IPS-15b (cell line): ENCODE results near the gene FAM107B.

Experiments used
- H3K27me3 ChIP-seq: one replicate; pipeline ENCODE4 v1.6.1; 2013; ENCODE audit warnings: low read length; ENCODE audit not compliant: control insufficient read depth, insufficient read depth
- H3K36me3 ChIP-seq: one replicate; pipeline ENCODE4 v1.6.1; 2013; ENCODE audit warnings: low read length; ENCODE audit not compliant: control insufficient read depth, insufficient read depth
- H3K4me1 ChIP-seq: one replicate; pipeline ENCODE4 v1.6.1; 2013; ENCODE audit warnings: mild to moderate bottlenecking, low read length; ENCODE audit not compliant: control insufficient read depth, insufficient read depth
- H3K4me3 ChIP-seq: one replicate; pipeline ENCODE4 v1.5.1; 2013; ENCODE audit warnings: low read depth, low read length
- H3K9ac ChIP-seq: one replicate; pipeline ENCODE4 v1.6.1; 2013; ENCODE audit warnings: low read depth, mild to moderate bottlenecking, low read length
- H3K9me3 ChIP-seq: one replicate; pipeline ENCODE4 v1.6.1; 2013; ENCODE audit warnings: mild to moderate bottlenecking, low read length; ENCODE audit not compliant: control insufficient read depth, insufficient read depth

The FAM107B gene

DNA sequence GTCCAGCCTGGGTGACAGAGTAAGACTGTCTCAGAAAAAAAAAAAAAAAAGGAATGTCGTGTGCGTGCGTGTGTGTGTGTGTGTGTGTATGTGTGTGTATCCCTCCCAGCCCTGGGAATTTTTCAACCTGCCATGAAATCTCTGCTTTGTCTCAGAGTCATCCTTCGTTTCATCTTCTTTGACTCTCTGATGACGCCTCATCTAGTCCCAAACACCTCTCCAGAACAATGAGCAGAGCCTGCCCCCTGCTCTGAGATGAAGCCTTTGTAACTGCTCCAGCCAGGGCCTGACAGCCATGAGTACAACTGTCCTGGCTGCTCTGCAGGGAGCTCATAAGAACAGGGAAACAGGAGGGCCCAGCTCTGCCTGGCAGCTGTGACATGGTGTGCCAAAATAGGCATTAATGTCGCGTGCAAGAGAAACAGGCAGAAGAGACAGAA is 149.5 kb downstream of the FAM107B start:
- H3K9me3 ChIP-seq, result no peaks in the 10 kb centered on the region
- H3K27me3 ChIP-seq, result no peaks in the 10 kb centered on the region
- H3K36me3 ChIP-seq, result no peaks in the 10 kb centered on the region
- no peak overlapping the region for H3K4me3 ChIP-seq
- no peaks in the 10 kb centered on the region for H3K4me1 ChIP-seq
- H3K9ac ChIP-seq, result no peak overlapping the region

DNA sequence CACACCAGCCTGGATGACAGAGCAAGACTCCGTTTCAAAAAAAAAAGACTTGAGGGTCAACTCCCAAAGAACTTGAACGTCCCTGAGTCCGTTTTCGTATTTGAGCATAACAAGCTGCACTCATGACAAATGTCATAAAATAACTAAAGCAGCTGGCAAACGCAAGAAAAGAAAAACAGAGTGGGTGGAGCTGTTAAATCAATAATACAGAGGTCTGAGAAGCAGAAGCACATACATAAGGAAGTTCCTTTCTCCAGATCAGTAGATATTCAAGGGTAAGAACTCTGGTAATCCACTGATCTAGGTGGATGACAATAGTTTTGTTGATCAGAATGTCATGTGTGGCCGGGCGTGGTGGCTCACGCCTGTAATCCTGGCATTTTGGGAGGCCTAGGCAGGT is 150.1 kb downstream of the FAM107B start:
- H3K27me3 ChIP-seq, result no peaks in the 10 kb centered on the region
- H3K9me3 ChIP-seq, result no peaks in the 10 kb centered on the region
- no peak overlapping the region for H3K4me3 ChIP-seq
- no peaks in the 10 kb centered on the region for H3K4me1 ChIP-seq
- H3K9ac ChIP-seq, result no peak overlapping the region
- H3K36me3 ChIP-seq, result no peaks in the 10 kb centered on the region

DNA sequence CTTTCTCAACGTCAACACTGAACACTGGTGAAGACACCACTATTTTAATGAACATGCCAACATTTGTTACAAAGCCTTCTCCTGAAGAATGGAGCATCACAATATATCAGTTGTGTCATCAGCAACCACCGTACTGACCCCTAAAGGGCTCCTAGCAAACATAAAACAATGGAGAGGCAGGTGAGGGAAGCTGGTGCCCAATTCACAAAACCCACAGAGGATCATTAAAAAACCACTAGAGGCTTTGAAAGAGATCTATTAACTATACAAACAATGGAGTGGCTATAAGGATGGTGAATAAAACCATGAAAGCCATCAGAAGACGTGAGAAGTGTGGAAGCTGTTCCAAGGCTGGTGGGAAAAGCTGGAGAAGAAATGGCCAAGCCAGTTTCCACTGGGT is 150.8 kb downstream of the FAM107B start:
- Histone ChIP-seq H3K9ac (no peak overlapping the region), H3K36me3 (no peaks in the 10 kb centered on the region), H3K4me1 (no peaks in the 10 kb centered on the region), H3K4me3 (no peak overlapping the region), H3K27me3 (no peaks in the 10 kb centered on the region), H3K9me3 (no peaks in the 10 kb centered on the region)

DNA sequence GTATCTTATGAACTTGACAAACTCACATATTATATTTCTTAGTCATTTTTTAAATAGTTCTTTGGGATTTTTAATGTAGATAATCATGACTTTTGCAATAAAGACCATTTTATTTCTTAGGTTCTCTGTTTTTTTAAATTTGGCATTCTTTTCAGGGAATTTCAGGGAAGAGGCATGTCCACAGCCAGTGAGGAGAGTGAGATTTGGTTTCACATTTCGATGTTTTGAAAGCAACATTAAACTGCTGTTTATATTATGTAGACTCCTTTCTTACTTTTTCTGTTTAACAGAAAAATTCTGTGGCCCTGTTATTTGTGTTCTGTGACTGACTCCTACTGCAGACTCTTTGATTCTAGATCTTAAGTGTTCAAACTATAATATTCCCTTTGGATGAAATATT is 153.7 kb downstream of the FAM107B start:
- Histone ChIP-seq H3K36me3 (no peaks in the 10 kb centered on the region), H3K27me3 (no peaks in the 10 kb centered on the region), H3K4me1 (no peaks in the 10 kb centered on the region), H3K4me3 (no peak overlapping the region), H3K9ac (no peak overlapping the region), H3K9me3 (no peaks in the 10 kb centered on the region)

DNA sequence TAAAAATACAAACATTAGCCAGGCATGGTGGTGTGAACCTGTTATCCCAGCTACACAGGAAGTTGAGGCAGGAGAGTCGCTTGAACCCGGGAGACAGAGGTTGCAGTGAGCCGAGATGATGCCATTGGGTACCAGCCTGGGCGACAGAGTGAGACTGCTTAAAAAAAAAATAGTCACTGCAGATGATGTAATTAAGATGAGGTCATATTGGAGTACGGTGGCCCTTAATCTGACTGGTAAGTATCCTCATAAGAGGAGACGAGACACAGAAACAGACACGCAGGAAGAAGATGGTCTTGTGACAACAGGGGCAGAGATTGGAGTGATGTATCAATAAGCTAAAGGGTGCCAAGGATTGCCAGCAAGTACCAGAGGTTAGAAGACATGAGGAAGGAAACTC is 156.0 kb downstream of the FAM107B start:
- H3K4me3 ChIP-seq, result no peak overlapping the region
- no peaks in the 10 kb centered on the region for H3K4me1 ChIP-seq
- H3K36me3 ChIP-seq, result no peaks in the 10 kb centered on the region
- H3K9me3 ChIP-seq, result no peaks in the 10 kb centered on the region
- no peaks in the 10 kb centered on the region for H3K27me3 ChIP-seq
- H3K9ac ChIP-seq, result no peak overlapping the region

DNA sequence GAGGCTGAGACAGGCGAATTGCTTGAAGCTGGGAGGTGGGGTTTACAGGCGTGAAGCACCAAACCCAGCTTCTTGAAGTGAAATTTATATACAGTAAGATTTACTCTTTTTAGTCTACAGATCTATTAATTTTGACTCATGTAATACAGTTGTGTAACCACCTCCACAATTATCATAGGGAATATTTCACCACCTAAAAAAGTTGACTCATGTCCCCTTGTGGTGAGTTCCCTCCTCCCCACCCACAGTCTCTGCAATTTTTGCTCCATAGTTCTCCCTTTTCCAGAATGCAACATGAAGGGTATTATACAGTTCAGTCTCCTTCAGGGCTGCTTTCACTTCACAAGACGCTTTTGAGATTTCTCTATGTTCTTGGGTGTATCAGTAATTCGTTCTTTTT is 156.8 kb downstream of the FAM107B start:
- Histone ChIP-seq H3K9me3 (no peaks in the 10 kb centered on the region), H3K36me3 (no peaks in the 10 kb centered on the region), H3K9ac (no peak overlapping the region), H3K4me3 (no peak overlapping the region), H3K27me3 (no peaks in the 10 kb centered on the region), H3K4me1 (no peaks in the 10 kb centered on the region)

DNA sequence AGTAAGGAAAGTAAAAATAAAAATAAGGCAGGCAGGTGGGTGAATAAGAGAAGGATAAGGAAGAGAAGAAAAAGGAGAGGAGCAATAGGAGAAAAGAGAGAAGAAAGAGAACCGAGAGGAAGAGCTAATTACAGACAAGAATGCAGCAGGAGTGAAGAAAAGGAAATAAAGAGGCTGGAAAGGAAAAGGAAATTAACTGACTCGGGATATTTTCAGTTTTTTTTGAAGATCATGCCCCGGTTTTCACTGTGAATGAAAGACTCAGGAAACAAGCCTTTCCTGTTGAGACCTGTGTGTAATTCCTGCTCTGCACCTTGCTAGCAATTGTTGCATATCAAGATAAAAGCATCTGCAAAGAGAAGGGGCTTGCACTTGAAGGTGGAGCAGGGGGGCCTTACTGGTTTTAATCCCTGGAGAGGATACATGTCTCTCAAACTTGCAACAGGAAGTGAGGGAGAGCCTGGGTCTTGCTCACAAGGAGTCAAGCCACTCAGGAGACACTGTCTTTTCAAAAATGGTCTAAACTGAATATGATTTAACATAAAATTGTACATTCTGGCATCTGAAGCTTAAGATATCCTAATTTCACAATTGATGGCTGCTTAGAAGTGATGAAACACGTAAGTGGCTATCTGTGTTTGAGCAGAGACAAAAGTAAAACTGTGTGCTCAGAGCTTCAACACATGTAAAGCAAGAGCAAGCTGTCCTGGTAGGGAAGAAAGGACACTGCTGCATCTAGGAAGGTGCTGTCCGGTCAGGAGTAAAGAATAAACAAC is 157.6 kb downstream of the FAM107B start:
- no peak overlapping the region for H3K4me3 ChIP-seq
- no peak overlapping the region for H3K9ac ChIP-seq
- no peaks in the 10 kb centered on the region for H3K9me3 ChIP-seq
- H3K36me3 ChIP-seq, result no peaks in the 10 kb centered on the region
- no peaks in the 10 kb centered on the region for H3K27me3 ChIP-seq
- no peaks in the 10 kb centered on the region for H3K4me1 ChIP-seq

DNA sequence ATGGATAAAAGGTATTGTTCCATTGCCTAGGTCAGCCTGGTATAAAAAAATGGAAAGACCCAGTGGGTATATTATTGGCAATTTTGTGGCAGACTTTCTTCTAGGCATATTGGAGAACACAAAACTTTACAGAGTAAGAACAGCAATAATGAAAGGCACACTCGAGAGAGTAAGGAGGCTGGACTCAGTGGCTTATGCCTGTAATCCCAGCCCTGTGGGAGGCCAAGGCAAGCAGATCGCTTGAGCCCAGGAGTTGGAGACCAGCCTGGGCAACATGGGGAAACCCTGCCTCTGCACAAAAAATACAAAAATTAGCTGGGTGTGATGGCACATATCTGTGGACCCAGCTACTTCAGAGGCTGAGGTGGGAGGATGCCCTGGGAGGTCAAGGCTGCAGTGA is 158.2 kb downstream of the FAM107B start:
- no peaks in the 10 kb centered on the region for H3K9me3 ChIP-seq
- no peaks in the 10 kb centered on the region for H3K27me3 ChIP-seq
- no peak overlapping the region for H3K9ac ChIP-seq
- H3K36me3 ChIP-seq, result no peaks in the 10 kb centered on the region
- no peaks in the 10 kb centered on the region for H3K4me1 ChIP-seq
- H3K4me3 ChIP-seq, result no peak overlapping the region

DNA sequence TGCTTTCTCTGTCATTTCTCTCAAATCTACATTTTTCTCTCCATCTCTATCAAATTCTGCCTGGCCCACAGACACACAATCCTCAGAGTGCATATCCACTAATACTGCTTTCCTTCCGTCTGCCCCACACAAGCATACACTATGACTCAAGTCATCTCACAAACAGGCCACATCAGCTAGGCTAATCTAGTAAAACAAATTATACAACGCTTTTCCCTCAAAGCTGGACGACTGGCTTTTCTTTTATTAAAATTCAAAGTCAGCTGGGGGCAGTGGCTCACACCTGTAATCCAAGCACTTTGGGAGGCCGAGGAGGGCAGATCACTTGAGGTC is 161.1 kb downstream of the FAM107B start:
- Histone ChIP-seq H3K27me3 (no peaks in the 10 kb centered on the region), H3K9me3 (no peaks in the 10 kb centered on the region), H3K36me3 (no peaks in the 10 kb centered on the region), H3K4me3 (no peak overlapping the region), H3K4me1 (no peaks in the 10 kb centered on the region), H3K9ac (no peak overlapping the region)

DNA sequence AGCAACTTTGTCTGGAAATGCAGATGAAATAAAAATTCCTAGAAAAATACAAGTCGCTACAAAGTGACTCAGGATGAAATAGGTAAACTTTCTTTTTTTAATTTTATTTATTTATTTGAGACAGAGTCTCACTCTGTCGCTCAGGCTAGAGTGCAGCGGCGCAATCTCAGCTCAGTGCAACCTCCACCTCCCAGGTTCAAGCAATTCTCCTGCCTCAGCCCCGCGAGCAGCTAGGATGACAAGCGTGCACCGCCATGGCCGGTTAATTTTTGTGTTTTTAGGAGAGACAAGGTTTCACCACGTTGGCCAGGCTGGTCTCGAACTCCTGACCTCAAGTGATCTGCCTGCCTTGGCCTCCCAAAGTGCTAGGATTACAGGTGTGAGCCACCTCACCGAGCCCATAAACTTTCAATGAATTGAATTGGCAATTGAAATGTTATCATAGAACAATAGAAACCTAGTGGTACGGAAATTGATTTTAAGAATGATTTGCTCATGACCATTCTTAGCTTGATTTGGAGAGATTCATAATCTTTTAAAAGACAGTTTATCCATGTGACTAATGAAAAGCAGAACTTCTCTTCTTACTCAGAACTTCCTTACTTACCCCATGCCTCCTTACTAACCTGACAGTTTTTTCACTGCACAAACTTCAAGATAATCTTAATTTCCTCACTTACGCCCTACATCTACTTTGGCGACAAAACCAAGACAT is 161.7 kb downstream of the FAM107B start:
- Histone ChIP-seq H3K9ac (no peak overlapping the region), H3K4me1 (no peaks in the 10 kb centered on the region), H3K9me3 (no peaks in the 10 kb centered on the region)

DNA sequence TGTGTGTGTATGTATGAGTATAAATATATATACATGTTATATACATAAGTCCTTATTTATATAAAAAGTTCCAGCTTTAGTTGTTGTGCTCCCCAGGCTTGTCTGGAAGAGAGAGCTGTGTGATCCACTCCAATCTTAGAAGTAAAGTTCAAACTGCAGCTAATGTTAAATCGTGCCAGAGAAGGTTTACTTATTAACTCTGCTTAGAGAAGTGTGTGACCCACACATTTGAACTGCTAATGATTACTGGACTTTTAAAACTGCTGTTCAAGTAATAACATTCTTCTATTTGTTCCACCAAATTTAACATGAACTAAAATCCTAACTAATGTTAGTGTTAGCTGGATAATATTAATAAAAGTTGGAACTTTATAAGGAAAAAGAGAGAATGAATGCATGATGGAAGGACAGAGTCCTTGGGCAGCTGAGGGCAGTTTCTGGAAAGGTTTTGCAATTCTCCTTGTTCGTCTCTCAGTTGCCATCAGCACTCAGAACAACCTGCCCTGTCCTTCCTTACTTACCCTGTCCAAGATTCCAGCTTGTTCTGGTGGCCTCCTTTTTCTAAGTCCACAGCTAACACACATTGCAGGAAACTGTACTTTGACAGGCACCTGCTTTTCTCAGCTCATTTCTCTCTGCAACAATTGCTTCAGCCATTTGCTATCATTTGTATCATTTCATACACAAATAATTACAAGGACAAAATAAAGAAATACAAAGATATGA is 162.6 kb downstream of the FAM107B start:
- no peaks in the 10 kb centered on the region for H3K27me3 ChIP-seq
- H3K9me3 ChIP-seq, result no peaks in the 10 kb centered on the region
- H3K4me1 ChIP-seq, result no peaks in the 10 kb centered on the region
- no peaks in the 10 kb centered on the region for H3K36me3 ChIP-seq
- H3K4me3 ChIP-seq, result no peak overlapping the region
- no peak overlapping the region for H3K9ac ChIP-seq

More for the DNA sequence above, 161.7 kb downstream of the FAM107B start:
- Histone ChIP-seq H3K27me3 (no peaks in the 10 kb centered on the region), H3K36me3 (no peaks in the 10 kb centered on the region), H3K4me3 (no peak overlapping the region)

DNA sequence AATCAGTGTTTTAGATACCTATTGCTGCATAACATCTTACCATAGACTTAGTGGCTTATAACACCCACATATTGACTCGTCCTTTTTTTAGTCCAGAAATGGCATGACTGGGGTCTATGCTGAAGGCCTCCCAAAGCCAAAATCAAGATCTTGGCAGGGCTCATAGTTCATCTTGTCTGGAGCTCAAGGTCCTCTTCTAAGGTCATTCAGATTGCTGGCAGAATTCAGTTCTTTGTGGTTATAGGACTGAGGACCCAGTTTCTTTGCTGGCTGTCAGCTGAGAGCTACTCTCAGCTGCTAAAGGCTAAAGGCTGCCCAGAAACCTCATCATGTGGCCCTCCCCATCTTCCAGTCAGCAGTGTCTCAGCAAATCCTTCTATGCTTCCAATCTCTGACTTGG is 165.5 kb downstream of the FAM107B start:
- Histone ChIP-seq H3K27me3 (peaks cover 19% of the 10 kb centered on the region), H3K9me3 (no peaks in the 10 kb centered on the region), H3K4me1 (peaks cover 4% of the 10 kb centered on the region), H3K4me3 (no peak overlapping the region), H3K36me3 (no peaks in the 10 kb centered on the region), H3K9ac (no peak overlapping the region)
